PFSK-1 (cell line): ENCODE data around the gene NCCRP1.

Experiments used
- POLR2AphosphoS5 ChIP-seq: IDR thresholded peaks from 2 replicates; pipeline ENCODE4 v1.6.1; 2012; ENCODE audit warnings: low read depth, mild to moderate bottlenecking, control low read depth, low read length, moderate library complexity
- SIN3A ChIP-seq: IDR thresholded peaks from 2 replicates; pipeline ENCODE4 v1.6.1; 2012; ENCODE audit warnings: mild to moderate bottlenecking, low read length, moderate library complexity, borderline replicate concordance; ENCODE audit not compliant: insufficient read depth
- TAF1 ChIP-seq: IDR thresholded peaks from 2 replicates; pipeline ENCODE4 v1.6.1; 2012; ENCODE audit warnings: low read length, control low read depth, borderline replicate concordance; ENCODE audit not compliant: insufficient read depth
- TF ChIP-seq, protein P1 (sequence below), 2 experiments: IDR thresholded peaks; 2 replicates each; pipeline versions ENCODE4 v1.6.1 to v1.8.0; 2011 to 2012; ENCODE audit warnings: low read depth in 2 of 2, low read length in 2 of 2, control low read depth in 1 of 2, inconsistent platforms in 1 of 2, mild to moderate bottlenecking in 1 of 2, moderate library complexity in 1 of 2; ENCODE audit not compliant: insufficient read depth in 1 of 2

GRCh38 chr19:39150235-39150634 is 46.5 kb upstream of the NCCRP1 start:
- TF ChIP-seq POLR2AphosphoS5 (no peak), SIN3A (no peak), TAF1 (no peak)
- TF ChIP-seq, protein P1, sequence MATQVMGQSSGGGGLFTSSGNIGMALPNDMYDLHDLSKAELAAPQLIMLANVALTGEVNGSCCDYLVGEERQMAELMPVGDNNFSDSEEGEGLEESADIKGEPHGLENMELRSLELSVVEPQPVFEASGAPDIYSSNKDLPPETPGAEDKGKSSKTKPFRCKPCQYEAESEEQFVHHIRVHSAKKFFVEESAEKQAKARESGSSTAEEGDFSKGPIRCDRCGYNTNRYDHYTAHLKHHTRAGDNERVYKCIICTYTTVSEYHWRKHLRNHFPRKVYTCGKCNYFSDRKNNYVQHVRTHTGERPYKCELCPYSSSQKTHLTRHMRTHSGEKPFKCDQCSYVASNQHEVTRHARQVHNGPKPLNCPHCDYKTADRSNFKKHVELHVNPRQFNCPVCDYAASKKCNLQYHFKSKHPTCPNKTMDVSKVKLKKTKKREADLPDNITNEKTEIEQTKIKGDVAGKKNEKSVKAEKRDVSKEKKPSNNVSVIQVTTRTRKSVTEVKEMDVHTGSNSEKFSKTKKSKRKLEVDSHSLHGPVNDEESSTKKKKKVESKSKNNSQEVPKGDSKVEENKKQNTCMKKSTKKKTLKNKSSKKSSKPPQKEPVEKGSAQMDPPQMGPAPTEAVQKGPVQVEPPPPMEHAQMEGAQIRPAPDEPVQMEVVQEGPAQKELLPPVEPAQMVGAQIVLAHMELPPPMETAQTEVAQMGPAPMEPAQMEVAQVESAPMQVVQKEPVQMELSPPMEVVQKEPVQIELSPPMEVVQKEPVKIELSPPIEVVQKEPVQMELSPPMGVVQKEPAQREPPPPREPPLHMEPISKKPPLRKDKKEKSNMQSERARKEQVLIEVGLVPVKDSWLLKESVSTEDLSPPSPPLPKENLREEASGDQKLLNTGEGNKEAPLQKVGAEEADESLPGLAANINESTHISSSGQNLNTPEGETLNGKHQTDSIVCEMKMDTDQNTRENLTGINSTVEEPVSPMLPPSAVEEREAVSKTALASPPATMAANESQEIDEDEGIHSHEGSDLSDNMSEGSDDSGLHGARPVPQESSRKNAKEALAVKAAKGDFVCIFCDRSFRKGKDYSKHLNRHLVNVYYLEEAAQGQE (IDR thresholded peaks at IDR 0.05; ENCODE audit: insufficient read depth in 1 of 2, low read depth in 2 of 2, low read length in 2 of 2), result no peak
